RWPE1 (cell line): ENCODE data around the gene DGKD.
"Not testable (repeated sequence)": the region's sequence is repeated elsewhere in the genome, so short reads cannot be mapped to it uniquely, and the experiment has no call there.

Experiments
- CTCF ChIA-PET: fragments of 350-600 bp; sonication (Branson Sonifier 250); formaldehyde crosslinking; extraction: SDS; loops from one replicate; lab custom pipeline; 2021; lab: Yijun Ruan, JAX
- POLR2A ChIA-PET: fragments of 400-600 bp; formaldehyde crosslinking; extraction: SDS; loops from one replicate; lab custom pipeline; 2020; ENCODE audit warnings: antibody characterized with exemption; ENCODE audit not compliant: low non-redundant PET; lab: Yijun Ruan, JAX
- DNase-seq: peaks from one replicate; pipeline ENCODE4 v3.0.0; 2012; ENCODE audit warnings: low spot score
- H3K27ac ChIP-seq: fragments of 450-650 bp; 2 replicates; pipeline ENCODE4 v1.5.1; 2017
- TF ChIP-seq, protein P1 (sequence below): fragments of 450-650 bp; conservative IDR thresholded peaks from 2 replicates; pipeline ENCODE4 v1.5.1; 2017; ENCODE audit warnings: low read depth, mild to moderate bottlenecking

DGKD gene

DNA sequence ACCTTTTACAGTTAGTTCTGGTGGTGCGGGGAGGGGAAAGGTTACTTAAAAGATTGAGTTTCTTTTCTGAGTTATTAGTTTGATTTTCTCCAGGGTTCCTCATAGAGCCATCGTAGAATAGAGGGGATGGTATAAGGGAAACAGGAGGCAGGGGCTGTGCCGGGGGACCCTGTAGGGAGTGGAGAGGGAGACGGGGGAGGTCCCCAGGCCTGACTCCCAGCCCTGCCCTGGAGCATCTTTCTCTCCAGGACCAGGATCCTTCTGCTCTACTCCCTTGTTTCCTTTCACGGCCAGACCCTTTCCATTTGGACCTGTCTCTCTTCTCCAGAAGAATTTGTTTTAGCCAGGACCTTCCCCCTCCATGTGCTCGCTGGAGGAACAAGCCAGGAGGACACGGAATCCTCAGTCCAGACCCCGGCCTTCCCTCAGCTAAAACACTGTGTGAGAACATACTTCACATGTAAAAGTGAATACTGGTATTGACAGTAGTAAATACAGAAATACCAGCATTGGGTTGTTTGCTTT lies 35.4 kb downstream of the DGKD start:
- DNase-seq = no peak
- POLR2A ChIA-PET = no interaction called here
- no peak overlapping the region for H3K27ac ChIP-seq
- CTCF ChIA-PET = interaction anchor here (0.6 kb wide), 1 partner anchor 39 kb away, joined by 3 read pairs; no protein-coding TSS in a partner anchor
- TF ChIP-seq, protein P1, sequence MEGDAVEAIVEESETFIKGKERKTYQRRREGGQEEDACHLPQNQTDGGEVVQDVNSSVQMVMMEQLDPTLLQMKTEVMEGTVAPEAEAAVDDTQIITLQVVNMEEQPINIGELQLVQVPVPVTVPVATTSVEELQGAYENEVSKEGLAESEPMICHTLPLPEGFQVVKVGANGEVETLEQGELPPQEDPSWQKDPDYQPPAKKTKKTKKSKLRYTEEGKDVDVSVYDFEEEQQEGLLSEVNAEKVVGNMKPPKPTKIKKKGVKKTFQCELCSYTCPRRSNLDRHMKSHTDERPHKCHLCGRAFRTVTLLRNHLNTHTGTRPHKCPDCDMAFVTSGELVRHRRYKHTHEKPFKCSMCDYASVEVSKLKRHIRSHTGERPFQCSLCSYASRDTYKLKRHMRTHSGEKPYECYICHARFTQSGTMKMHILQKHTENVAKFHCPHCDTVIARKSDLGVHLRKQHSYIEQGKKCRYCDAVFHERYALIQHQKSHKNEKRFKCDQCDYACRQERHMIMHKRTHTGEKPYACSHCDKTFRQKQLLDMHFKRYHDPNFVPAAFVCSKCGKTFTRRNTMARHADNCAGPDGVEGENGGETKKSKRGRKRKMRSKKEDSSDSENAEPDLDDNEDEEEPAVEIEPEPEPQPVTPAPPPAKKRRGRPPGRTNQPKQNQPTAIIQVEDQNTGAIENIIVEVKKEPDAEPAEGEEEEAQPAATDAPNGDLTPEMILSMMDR = no peak

DNA sequence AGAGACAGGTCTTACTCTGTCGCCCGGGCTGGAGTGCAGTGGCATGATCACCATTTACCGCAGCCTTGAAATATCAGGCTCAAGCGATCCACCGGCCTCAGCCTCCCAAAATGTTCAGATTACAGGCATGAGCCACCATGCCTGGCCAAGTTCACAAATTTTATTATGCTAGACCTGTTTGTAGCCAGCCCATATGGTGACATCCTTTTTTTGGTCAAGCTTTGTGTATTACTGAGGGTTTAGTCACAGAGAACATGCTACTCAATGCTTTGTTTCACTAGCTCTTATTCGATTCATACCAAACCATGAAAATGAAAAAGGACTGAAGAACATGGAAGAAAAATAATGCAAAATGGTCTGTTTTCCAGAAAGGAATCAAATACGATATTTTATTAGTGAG lies 41.4 kb downstream of the DGKD start:
- TF ChIP-seq, protein P1 = no peak
- no peak for DNase-seq
- POLR2A ChIA-PET = no interaction called here
- CTCF ChIA-PET = no interaction called here
- no peak overlapping the region for H3K27ac ChIP-seq

DNA sequence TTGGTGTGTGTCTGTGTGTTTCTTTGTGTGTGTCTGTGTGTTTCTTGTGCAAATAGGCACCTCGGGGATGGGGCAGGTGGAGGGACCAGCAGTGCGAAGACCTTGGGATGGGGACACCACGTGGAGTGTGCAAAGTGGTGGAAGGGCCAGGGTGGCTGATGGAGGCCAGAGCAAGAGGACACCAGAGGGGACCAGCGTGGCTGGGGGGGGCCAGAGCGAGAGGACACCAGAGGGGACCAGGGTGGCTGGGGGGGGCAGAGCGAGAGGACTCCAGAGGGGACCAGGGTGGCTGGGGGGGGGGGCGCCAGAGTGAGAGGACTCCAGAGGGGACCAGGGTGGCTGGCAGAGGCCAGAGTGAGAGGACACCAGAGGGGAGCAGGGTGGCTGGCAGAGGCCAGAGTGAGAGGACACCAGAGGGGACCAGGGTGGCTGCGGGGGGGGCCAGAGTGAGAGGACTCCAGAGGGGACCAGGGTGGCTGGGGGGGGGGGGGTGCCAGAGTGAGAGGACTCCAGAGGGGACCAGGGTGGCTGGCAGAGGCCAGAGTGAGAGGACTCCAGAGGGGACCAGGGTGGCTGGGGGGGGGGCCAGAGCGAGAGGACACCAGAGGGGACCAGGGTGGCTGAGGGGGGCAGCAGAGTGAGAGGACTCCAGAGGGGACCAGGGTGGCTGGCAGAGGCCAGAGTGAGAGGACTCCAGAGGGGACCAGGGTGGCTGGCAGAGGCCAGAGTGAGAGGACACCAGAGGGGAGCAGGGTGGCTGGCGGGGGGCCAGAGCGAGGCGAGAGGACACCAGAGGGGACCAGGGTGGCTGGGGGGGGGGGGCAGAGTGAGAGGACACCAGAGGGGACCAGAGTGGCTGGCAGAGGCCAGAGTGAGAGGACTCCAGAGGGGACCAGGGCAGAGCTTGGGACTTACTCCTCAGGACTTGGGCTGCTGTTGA lies 42.7 kb downstream of the DGKD start:
- H3K27ac ChIP-seq, DNase-seq, POLR2A ChIA-PET: not testable (repeated sequence)
- CTCF ChIA-PET = interaction anchor here (0.5 to 0.6 kb wide), 2 partner anchors 12 to 433 kb away, joined by 3 to 8 read pairs; no protein-coding TSS in a partner anchor

DNA sequence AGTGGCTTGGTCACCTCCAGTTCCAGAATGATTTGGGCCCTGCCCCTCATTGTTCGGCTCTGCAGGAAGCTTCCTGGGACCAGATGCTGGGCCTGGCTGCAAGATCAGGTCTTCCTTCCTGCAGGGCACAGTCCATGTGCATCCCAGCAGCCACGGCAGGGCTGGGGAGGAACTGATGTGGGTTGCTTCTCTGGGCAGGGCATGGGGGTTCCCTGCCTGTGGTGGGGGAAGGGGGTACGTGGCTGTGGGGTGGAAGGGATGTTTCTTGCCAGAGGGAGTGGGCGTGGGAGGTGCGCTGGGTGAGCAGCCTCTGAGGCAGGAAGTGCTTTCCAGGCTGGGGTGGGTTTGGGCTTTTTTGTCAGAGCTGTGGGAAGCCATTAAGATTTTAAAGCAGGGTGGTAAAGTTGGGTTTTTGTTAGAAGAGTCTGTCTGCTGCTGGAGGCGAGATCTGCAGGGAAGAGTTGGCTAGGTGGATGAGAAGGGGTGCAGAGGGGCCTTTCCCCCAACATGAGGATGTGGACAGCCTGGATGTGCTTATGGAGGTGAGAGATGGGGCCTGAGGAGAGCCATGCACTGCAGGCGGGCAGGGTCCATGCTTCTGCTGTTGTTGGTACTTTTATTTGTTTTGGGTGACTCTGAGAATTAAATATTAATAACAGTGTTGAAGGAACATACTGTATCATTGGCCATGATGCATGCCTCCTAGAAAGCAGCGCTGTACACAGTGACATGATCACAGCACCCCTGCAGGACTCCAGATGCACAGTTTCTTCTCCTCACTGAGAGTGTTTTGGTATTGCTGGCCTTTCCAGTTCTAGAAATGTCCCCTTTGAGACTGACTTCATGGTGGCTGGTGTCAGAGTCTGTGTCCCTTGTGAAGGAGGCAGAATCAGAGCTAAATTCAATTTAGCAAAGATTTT lies 45.3 kb downstream of the DGKD start:
- ChIA-PET CTCF (no interaction called here), POLR2A (no interaction called here)
- 0 out of 2 replicates have a peak overlapping the region, but pooled peaks have one; percentile 12 for H3K27ac ChIP-seq
- no peak for DNase-seq
- TF ChIP-seq, protein P1 = no peak

DNA sequence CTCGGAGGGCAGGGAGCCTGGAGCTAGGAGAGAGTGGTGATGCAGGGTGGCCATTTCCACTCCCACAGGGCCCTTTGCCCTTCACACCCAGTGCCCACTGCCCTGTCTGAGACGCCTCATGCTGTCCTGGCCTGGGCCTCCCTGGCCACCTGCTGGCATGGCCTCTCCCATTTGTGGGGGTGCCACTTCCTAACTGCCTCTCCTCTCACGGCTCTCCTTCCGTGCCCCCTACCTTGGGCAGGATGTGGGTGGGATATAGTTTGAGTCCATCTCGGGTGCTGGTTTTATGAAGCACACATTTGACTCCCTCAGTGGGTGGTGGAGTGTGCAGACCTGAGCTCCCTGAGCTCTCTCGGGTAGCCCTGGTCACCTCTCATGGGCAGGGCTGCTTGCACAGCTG lies 46.0 kb downstream of the DGKD start:
- no peak overlapping the region for H3K27ac ChIP-seq
- ChIA-PET POLR2A (no interaction called here), CTCF (interaction anchor here (0.8 kb wide), 1 partner anchor 49 kb away, joined by 3 read pairs; no protein-coding TSS in a partner anchor)
- no peak for DNase-seq
- TF ChIP-seq, protein P1 = no peak

DNA sequence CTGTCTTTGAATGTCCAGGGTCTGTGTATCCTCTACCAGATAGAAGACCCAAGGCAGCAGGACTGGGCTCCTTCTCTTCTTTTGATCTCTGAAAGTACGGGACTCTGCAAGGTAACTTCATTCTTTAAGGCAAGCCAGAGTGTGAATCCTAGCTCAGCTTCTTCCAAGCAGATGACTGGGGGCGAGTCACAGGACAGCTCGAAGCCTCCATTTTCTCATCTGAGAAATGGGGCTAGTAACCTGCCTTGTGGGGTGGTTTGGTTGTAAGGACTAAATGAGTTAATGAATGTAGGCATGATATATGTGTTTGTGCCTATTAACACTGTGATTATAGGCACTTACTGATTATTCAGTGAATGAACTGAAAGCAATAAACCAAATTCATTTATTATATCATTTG lies 46.7 kb downstream of the DGKD start:
- H3K27ac ChIP-seq = no peak overlapping the region
- ChIA-PET POLR2A (no interaction called here), CTCF (interaction anchor here (0.8 kb wide), 1 partner anchor 48 kb away, joined by 3 read pairs; no protein-coding TSS in a partner anchor)
- TF ChIP-seq, protein P1 = no peak
- no peak for DNase-seq
